ENCODE measurements around the gene CRYGB. TPM values are rescaled to one million over a fixed set of nuclear protein-coding genes. Genes with fewer than 3 reads are reported as not detected.
"Not testable (repeated sequence)": the region's sequence is repeated elsewhere in the genome, so short reads cannot be mapped to it uniquely, and the experiment has no call there.

Gene CRYGB
- polyA plus RNA-seq, 1 donor from 2014 or later, result not detected

DNA sequence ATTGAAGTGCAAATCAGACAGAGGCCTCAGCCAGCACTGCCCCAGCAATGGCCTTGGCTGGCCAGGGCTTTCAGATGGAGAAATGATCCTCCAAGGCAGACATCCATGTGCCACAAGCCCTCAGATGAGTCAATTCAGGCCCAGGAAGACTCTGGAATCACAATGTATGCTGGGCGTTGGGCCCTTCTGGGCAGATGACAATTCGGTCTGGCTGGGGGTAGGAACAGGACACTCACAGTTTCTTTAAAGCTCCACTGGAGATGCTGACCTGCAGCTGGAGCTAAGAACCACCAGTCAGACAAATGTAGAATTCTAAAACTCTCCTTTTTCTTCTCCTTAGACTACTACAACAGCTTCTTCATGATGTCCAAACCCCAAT, 9.3 kb downstream of the CRYGB start:
- no peak overlapping the region for H3K27ac Mint-ChIP-seq
- H3K4me1 Mint-ChIP-seq, result no peaks in the 10 kb centered on the region
- H3K9me3 Mint-ChIP-seq, result peaks cover 0 to 2% (median 0%) of the 10 kb centered on the region in 3 donors
- peaks cover 2% of the 10 kb centered on the region for H3K27me3 Mint-ChIP-seq
- no peak overlapping the region for H3K4me3 Mint-ChIP-seq
- no peaks in the 10 kb centered on the region for H3K36me3 Mint-ChIP-seq

DNA sequence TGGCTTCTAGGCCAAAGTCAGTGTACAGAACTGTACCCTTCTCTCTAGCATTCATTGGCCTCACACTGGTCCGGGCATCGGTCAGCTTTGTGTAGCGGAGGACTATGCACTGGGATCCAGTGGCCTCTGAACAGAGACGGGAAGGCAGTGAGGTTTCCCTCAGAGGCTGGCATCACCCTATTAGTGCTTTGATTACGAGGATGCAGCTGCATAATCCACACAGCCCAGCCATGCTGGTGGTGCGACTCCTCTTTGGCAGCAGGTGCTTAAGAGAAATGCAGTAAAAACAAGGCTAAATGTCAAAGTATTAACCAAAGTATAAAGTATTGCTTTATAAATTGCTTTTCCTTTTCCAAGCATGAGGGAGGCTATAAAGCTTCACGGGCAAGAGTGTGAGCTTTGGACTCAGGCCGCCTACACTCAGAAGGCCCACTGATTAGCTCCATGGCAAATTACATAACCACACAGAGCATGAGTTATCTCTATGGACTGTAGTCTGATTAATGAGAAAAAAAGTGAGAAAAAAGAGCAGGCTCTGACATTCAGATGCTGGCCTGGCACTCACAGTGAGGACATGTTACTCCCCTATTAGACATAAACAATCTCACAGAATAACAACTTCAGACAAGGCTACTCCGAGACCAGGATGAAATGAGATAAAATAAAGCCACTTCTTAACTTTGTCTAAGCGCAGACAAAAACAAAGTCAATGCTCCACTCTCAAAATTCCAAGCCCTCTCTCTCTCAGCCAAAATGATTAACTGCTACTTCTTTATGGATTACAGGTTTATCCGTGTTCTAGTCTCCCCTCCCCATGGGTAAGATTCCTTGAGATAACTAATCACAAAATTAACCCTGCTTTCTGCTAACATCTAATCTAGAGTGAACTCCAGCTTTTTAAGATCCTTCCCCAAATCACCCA, 9.9 kb downstream of the CRYGB start:
- Mint-ChIP-seq H3K9me3 (peaks cover 0 to 2% (median 0%) of the 10 kb centered on the region in 3 donors), H3K27me3 (peaks cover 2% of the 10 kb centered on the region), H3K36me3 (no peaks in the 10 kb centered on the region), H3K4me3 (peak overlapping the region in 1 of 4 donors; percentile 49), H3K27ac (no peak overlapping the region), H3K4me1 (no peaks in the 10 kb centered on the region)

DNA sequence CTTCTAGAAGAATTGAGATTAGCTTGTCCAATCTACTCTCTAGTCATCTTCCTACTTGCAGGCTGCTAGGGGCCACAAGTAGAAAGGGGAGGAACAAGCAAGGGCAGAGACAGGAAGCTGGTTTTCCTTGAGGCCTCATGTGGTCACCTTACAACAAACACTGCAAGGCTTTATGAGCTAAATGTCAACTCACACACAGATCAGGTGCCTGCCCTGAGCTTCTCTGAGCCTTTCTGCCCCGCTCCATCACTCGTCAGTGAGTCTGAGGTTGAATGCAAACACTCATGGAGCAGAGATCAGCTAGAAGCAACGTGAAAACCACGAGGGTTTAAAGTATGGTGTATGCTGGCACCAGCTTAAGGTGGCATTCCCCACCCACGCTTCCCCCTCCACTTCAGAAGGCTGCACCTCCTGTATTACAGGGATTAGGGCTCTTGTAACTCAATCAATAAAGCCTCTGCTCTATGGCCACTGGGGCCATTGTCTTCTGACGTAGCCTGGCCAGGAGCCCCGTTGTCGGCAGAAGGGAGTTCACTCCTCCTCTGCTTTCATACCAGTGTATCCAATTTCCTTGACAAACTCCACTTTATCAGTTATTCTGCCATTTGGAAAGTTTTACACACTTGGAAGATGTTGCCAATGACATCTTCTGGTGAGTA, 10.9 kb downstream of the CRYGB start:
- peaks cover 2% of the 10 kb centered on the region for H3K27me3 Mint-ChIP-seq
- H3K4me1 Mint-ChIP-seq, result no peaks in the 10 kb centered on the region
- H3K9me3 Mint-ChIP-seq, result peaks cover 0 to 2% (median 0%) of the 10 kb centered on the region in 3 donors
- H3K27ac Mint-ChIP-seq, result no peak overlapping the region
- no peak overlapping the region for H3K4me3 Mint-ChIP-seq
- no peaks in the 10 kb centered on the region for H3K36me3 Mint-ChIP-seq

DNA sequence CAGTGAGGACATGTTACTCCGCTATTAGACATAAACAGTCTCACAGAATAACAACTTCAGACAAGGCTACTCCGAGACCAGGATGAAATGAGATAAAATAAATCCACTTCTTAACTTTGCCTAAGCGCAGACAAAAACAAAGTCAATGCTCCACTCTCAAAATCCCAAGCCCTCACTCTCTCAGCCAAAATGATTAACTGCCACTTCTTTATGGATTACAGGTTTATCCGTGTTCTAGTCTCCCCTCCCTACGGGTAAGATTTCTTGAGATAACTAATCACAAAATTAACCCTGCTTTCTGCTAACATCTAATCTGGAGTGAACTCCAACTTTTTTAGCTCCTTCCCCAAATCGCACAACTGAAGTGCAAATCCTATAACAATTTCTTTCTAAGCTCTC, 15.2 kb downstream of the CRYGB start:
- Mint-ChIP-seq H3K9me3 (peaks cover 0 to 3% (median 2%) of the 10 kb centered on the region in 3 donors), H3K4me1 (no peaks in the 10 kb centered on the region), H3K27ac (no peak overlapping the region), H3K27me3 (peaks cover 4% of the 10 kb centered on the region), H3K4me3 (no peak overlapping the region), H3K36me3 (no peaks in the 10 kb centered on the region)

DNA sequence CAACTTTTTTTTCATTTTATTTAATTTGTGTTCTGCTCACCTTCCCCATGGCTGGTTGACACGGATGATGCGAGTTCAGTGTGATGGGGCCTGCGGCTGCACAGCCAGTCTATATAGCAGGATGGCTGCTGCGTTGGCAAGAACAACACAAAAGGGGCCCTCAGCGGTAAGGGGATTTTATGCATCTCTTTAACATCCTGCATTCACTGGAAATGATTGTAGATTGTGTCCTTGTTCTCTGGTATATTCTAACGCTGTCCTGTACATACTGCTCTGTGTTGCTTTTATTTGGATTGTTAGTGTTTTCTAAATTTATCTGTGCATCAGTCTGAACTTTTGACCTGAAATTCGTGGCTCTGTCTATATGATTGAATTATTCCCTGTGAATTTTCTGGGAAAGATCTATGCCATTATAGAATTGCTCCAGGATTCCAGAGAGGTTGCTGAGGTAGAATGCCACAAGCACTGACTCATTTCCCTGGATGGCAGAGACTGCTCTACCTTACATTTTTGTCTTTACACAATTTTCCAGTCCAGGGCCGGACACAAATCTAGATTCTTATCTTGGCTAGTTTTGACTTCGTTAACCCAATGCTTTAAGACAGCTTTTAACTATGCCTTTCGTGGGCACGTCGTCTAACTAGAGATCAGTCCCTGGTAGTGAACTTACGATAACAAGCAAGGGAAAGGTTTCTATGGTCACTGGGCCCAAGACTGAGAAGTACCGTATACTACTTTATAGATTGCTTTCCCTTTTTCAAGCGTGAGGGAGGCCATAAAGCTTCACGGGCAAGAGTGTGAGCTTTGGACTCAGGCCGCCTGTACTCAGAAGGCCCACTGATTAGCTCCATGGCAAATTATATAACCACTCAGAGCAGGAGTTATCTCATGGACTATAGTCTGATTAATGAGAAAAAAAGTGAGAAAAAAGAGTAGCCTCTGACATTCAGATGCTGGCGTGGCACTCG, 15.9 kb downstream of the CRYGB start, which contains the start of gene CRYGC:
CRYGC (minus strand) TSS at position 85 of the 968 bp plus-strand sequence; CDS start at position 49, 36 bp downstream.
- H3K27me3 Mint-ChIP-seq, result peaks cover 8% of the 10 kb centered on the region
- no peak within 1 kb of the TSS for H3K4me3 Mint-ChIP-seq
- H3K27ac Mint-ChIP-seq, result no peak within 1 kb of the TSS
- H3K9me3 Mint-ChIP-seq, result peaks cover 2 to 3% (median 2%) of the 10 kb centered on the region in 3 donors
- H3K4me1 Mint-ChIP-seq, result no peaks in the 10 kb centered on the region
- H3K36me3 Mint-ChIP-seq, result no peaks in the 10 kb centered on the region

DNA sequence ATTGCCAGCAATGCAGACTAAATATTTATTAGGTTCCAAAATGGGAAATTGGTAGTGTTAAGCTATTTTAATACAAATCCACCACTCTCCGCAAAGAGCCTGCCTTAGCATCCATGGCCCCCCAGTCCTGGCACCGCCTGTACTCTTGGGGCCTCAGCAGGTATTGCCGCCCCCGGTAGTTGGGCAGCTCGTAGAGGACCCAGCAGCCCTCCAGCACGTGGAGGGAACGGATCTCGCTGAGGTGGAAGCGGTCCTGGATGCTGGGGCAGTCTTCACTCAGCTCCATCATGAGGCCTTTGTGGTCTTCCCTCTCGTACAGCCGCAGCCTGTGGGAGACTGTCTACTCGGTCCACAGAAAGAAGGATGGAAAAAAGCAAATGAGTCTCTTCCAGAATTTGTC, 17.8 kb downstream of the CRYGB start:
- H3K4me1 Mint-ChIP-seq, result peaks cover 0 to 6% (median 3%) of the 10 kb centered on the region in 3 donors
- peaks cover 18% of the 10 kb centered on the region for H3K27me3 Mint-ChIP-seq
- H3K36me3 Mint-ChIP-seq, result no peaks in the 10 kb centered on the region
- H3K9me3 Mint-ChIP-seq, result peaks cover 2 to 3% (median 2%) of the 10 kb centered on the region in 3 donors
- no peak overlapping the region for H3K27ac Mint-ChIP-seq
- no peak overlapping the region for H3K4me3 Mint-ChIP-seq

DNA sequence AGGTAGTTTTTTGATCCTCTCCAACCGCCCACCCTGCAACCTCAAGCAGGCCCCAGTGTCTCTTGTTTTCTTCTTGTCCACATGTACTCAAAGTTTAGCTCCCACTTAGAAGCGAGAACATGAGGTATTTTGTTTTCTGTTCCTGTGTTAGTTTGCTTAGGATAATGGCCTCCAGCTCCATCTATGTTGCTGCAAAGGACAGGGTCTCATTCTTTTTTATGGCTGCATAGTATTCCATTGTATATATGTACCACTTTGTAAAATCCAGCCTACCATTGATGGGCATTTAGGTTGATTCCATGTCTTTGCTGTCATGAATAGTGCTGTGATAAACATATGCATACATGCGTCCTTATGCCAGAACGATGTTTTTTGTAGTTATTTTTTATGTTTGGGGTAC, 18.9 kb downstream of the CRYGB start:
- H3K4me1 Mint-ChIP-seq, result peaks cover 0 to 6% (median 3%) of the 10 kb centered on the region in 3 donors
- peaks cover 2 to 3% (median 2%) of the 10 kb centered on the region in 3 donors for H3K9me3 Mint-ChIP-seq
- no peak overlapping the region for H3K4me3 Mint-ChIP-seq
- no peak overlapping the region for H3K27ac Mint-ChIP-seq
- H3K27me3 Mint-ChIP-seq, result peaks cover 17% of the 10 kb centered on the region
- H3K36me3 Mint-ChIP-seq, result no peaks in the 10 kb centered on the region

DNA sequence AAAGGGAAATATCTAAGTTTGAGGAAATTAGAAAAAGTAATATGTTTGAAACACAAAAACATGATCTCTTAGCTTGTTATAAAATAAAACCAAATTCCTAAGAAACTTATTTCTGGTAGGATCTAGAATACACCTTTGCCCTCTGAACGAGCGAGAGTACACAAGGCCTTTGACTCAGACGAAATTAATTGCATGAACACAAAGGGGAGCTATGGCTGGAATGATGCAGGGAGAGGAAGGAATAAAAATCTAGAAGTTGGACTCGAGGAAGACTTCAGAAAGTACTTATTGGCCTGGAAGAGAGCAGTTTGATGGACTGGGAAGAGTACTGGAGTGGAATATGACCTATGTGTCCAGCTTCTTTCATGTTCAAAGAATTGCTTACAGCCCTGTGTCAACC, 20.7 kb downstream of the CRYGB start:
- peak overlapping the region in 1 of 4 donors; percentile 17 for H3K4me3 Mint-ChIP-seq
- no peaks in the 10 kb centered on the region for H3K36me3 Mint-ChIP-seq
- peaks cover 2 to 3% (median 2%) of the 10 kb centered on the region in 3 donors for H3K9me3 Mint-ChIP-seq
- H3K4me1 Mint-ChIP-seq, result peaks cover 0 to 6% (median 3%) of the 10 kb centered on the region in 3 donors
- no peak overlapping the region for H3K27ac Mint-ChIP-seq
- peaks cover 17% of the 10 kb centered on the region for H3K27me3 Mint-ChIP-seq

DNA sequence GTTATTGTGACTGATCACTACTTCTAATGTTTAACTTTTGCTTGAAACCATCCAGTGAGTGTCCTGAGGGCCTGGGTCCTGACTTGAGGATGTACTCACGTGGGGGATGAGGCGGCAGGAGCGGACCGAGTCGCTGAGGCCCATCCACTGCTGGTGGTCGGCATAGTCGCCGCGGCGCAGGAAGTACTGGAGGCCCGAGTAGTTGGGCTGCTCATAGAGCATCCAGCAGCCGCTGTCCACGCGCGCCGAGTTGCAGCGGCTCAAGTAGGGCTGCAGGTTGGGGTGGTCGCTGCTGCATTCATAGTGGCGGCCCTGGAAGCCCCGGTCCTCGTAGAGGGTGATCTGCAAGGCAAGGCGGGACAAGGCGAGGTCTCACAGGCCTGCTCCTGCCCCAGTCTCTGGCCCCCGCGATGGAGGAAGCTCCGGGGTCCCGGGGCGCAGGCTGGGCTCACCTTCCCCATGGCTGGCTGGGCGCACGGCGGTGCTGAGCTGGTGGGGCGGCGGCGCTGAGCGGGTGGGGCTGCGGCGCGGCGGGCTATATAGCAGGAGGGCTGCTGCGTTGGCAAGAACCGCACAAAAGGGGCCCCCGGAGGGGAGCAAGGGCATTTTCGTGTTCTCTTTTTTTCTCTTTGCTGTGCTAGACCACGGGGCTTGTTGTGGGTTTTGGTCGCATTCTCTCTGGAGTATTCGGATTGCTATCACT, 21.8 kb downstream of the CRYGB start, which contains the start of gene CRYGD:
CRYGD (minus strand) TSS at position 512 of the 703 bp plus-strand sequence; CDS start at position 461, 51 bp downstream.
- not testable (repeated sequence) for H3K36me3 Mint-ChIP-seq, H3K27ac Mint-ChIP-seq, H3K9me3 Mint-ChIP-seq, H3K4me1 Mint-ChIP-seq
- peaks cover 17% of the 10 kb centered on the region for H3K27me3 Mint-ChIP-seq
- H3K4me3 Mint-ChIP-seq, result peak within 1 kb of the TSS in 2 of 4 donors; percentile 25 to 36

DNA sequence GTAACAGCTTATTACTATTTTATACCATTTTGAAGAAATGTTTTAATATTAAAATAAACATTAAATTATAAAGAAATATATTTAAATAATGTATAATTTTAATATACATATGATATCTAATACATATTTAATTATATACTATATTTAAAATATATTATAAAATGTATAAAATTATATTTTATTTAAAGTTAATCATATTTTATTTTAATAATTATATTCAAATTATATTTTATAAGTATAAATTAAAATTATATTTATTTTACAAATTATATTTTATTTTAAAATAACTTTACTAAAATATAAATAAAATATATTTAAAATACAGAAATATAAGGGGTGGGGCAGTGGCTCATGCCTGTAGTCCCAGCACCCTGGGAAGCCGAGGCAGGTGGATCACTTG, 23.7 kb downstream of the CRYGB start:
- peaks cover 0 to 2% (median 0%) of the 10 kb centered on the region in 3 donors for H3K9me3 Mint-ChIP-seq

DNA sequence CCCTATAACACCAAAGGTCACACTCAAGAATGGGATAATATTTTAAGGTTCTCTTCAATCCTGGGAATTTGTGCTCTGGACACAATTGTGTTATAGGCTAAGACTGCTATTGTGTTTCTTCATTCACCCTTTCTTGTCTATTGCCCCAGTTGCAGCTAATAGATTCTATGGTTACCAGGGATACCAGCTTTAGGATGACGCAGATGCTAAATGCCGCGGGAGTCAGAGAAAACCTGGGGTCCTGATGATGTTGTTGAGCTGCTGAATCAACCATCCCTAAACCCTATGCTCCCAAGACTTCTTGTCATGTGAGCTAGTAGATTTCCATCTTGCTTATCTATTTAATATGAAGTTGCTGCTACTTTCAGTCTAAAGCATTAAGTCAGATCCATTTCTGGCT, 27.0 kb downstream of the CRYGB start:
- no peak overlapping the region for H3K27ac Mint-ChIP-seq
- H3K4me3 Mint-ChIP-seq, result no peak overlapping the region
- H3K4me1 Mint-ChIP-seq, result peaks cover 0 to 3% (median 1%) of the 10 kb centered on the region in 3 donors
- no peaks in the 10 kb centered on the region for H3K36me3 Mint-ChIP-seq
- peaks cover 5% of the 10 kb centered on the region for H3K27me3 Mint-ChIP-seq
- H3K9me3 Mint-ChIP-seq, result no peaks in the 10 kb centered on the region

More for the DNA sequence above, 23.7 kb downstream of the CRYGB start:
- Mint-ChIP-seq H3K27me3 (peaks cover 15% of the 10 kb centered on the region), H3K27ac (no peak overlapping the region), H3K4me1 (peaks cover 0 to 6% (median 3%) of the 10 kb centered on the region in 3 donors), H3K4me3 (no peak overlapping the region), H3K36me3 (no peaks in the 10 kb centered on the region)

DNA sequence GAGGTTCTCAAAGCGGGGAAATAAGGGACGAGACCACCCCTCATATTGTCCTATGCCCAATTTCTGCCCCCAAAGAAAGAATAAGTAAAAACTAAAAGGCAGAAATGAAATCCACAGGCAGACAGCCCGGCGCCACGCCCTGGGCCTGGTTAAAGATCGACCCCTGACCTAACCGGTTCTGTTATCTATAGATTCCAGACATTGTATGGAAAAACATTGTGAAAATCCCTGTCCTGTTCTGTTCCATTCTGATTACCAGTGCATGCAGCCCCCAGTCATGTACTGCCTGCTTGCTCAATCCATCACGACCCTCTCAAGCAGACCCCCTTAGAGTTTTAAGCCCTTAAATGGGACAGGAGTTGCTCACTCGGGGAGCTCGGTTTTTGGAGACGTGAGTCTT, 28.6 kb downstream of the CRYGB start:
- H3K27me3 Mint-ChIP-seq, H3K9me3 Mint-ChIP-seq, H3K36me3 Mint-ChIP-seq, H3K4me3 Mint-ChIP-seq, H3K27ac Mint-ChIP-seq, H3K4me1 Mint-ChIP-seq: not testable (repeated sequence)

DNA sequence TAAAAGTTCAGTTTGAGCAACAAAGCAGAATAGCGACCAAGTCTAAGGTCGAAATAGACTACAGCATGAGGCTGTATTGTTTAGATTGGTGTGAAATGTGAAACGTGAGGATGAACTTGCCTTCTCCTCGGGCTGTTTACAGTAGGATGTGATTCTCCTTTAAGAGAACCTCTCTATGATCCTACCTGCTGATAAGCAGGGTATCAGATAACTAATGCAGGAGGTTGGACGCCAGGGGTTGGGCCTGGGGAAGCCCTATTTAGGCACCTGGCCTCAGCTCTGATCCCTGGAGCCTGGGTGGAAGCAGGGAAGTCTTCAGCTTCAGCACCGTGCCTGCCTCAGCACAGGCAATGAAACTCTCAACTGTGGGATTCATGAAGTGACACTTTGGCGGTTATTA, 33.0 kb downstream of the CRYGB start:
- Mint-ChIP-seq H3K27ac (no peak overlapping the region), H3K36me3 (no peaks in the 10 kb centered on the region), H3K9me3 (no peaks in the 10 kb centered on the region), H3K4me3 (no peak overlapping the region), H3K4me1 (no peaks in the 10 kb centered on the region), H3K27me3 (peaks cover 4% of the 10 kb centered on the region)

DNA sequence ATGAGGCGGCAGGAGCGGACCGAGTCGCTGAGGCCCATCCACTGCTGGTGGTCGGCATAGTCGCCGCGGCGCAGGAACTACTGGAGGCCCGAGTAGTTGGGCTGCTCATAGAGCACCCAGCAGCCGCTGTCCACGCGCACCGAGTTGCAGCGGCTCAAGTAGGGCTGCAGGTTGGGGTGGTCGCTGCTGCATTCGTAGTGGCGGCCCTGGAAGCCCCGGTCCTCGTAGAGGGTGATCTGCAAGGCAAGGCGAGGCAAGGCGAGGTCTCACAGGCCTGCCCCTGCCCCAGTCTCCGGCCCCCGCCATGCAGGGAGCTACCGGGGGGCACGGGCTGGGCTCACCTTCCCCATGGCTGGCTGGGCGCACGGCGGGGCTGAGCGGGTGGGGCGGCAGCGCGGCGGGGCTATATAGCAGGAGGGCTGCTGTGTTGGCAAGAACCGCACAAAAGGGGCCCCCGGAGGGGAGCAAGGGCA, 33.6 kb downstream of the CRYGB start:
- H3K27ac Mint-ChIP-seq, H3K36me3 Mint-ChIP-seq, H3K4me1 Mint-ChIP-seq, H3K9me3 Mint-ChIP-seq, H3K27me3 Mint-ChIP-seq, H3K4me3 Mint-ChIP-seq: not testable (repeated sequence)

Measured in IgD-negative memory B cell (primary cell).